GM19043 (cell line): Measurements from ENCODE around the gene RAB29.
"Not testable (repeated sequence)": the region's sequence is repeated elsewhere in the genome, so short reads cannot be mapped to it uniquely, and the experiment has no call there.

Experiments
- ATAC-seq: cut with Tn5 transposase; IDR thresholded peaks from one replicate; pipeline ENCODE4 v1.9.1; 2021; ENCODE audit warnings: low read depth; ENCODE audit not compliant: unreplicated experiment

Gene RAB29

GRCh38 chr1:205775015-205775716, at the start of gene RAB29:
TSS of gene RAB29 (minus strand) at chr1:205775482. CDS start at chr1:205774956, 526 bp downstream.
- peak; percentile 73 for ATAC-seq

- ATAC-seq, result no peak
Observed at GRCh38 chr1:205824180-205824579, 48.9 kb upstream of the RAB29 start.

- not testable (repeated sequence) for ATAC-seq
Observed at GRCh38 chr1:205823260-205823659, 48.0 kb upstream of the RAB29 start.

- no peak for ATAC-seq
Observed at GRCh38 chr1:205822397-205822796, 47.1 kb upstream of the RAB29 start.

- ATAC-seq, result no peak
Observed at GRCh38 chr1:205817988-205818387, 42.7 kb upstream of the RAB29 start.

- ATAC-seq, result no peak
Observed at GRCh38 chr1:205817364-205817763, 42.1 kb upstream of the RAB29 start.

GRCh38 chr1:205813755-205814058, 38.4 kb upstream of the RAB29 start:
- no peak for ATAC-seq

GRCh38 chr1:205812878-205813754, 37.8 kb upstream of the RAB29 start, which contains the start of gene SLC41A1:
TSS of gene SLC41A1 (minus strand) at chr1:205813198. CDS start at chr1:205810441, 2,757 bp downstream.
- ATAC-seq, result peak; percentile 59

- no peak for ATAC-seq
Observed at GRCh38 chr1:205812271-205812877, 37.1 kb upstream of the RAB29 start.

- no peak for ATAC-seq
Observed at GRCh38 chr1:205811660-205812059, 36.4 kb upstream of the RAB29 start.

- no peak for ATAC-seq
Observed at GRCh38 chr1:205810448-205811157, 35.3 kb upstream of the RAB29 start.

GRCh38 chr1:205809942-205810345, 34.7 kb upstream of the RAB29 start:
- ATAC-seq, result no peak

GRCh38 chr1:205809469-205809868, 34.2 kb upstream of the RAB29 start:
- no peak for ATAC-seq

- no peak for ATAC-seq
Observed at GRCh38 chr1:205805082-205805711, 29.9 kb upstream of the RAB29 start.

- no peak for ATAC-seq
Observed at GRCh38 chr1:205804605-205805004, 29.3 kb upstream of the RAB29 start.

GRCh38 chr1:205803986-205804385, 28.7 kb upstream of the RAB29 start:
- ATAC-seq, result no peak

GRCh38 chr1:205802060-205802459, 26.8 kb upstream of the RAB29 start:
- ATAC-seq, result no peak

- ATAC-seq, result no peak
Observed at GRCh38 chr1:205800981-205801703, 25.9 kb upstream of the RAB29 start.

GRCh38 chr1:205800427-205800826, 25.1 kb upstream of the RAB29 start:
- no peak for ATAC-seq

GRCh38 chr1:205798577-205798976, 23.3 kb upstream of the RAB29 start:
- ATAC-seq, result no peak
